ENCODE data around the gene KHDC3L.
"Not testable (repeated sequence)": the region's sequence is repeated elsewhere in the genome, so short reads cannot be mapped to it uniquely, and the experiment has no call there.

The KHDC3L gene

GRCh38 chr6:73369563-73369962, 7.1 kb downstream of the KHDC3L start, which contains the start of gene OOEP:
Gene OOEP, minus strand, starts transcription at chr6:73369897. Its CDS starts 105 bp downstream, at chr6:73369792.
- no peak for DNase-seq (ENCODE audit: low read depth)

DNA sequence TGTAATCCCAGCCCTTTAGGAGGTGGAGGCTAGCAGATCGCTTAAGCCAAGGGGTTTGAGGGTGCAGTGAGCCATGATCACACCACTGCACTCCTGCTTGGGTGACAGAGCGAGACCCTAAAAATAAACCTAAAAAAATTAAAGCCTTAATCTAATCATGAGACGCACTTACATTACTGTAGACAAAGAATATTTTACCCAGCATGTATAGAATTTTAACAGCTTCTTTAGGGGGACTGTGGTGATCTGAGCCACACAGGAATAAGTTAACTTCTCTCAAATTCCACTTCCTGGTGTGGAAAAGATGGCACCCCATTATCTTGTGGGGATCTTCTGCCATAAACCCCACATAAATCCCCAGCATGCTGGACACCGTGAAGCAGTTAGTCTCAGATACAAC, 9.5 kb downstream of the KHDC3L start:
- DNase-seq (ENCODE audit: low read depth): no peak

- DNase-seq (ENCODE audit: low read depth): no peak
These were observed 10.1 kb downstream of the KHDC3L start for GRCh38 chr6:73372516-73372915.

- DNase-seq (ENCODE audit: low read depth): no peak
These were observed 12.8 kb downstream of the KHDC3L start for GRCh38 chr6:73375216-73375615.

- no peak for DNase-seq (ENCODE audit: low read depth)
These were observed 14.8 kb downstream of the KHDC3L start for GRCh38 chr6:73377225-73377624.

GRCh38 chr6:73381531-73381930, 19.1 kb downstream of the KHDC3L start:
- DNase-seq (ENCODE audit: low read depth): not testable (repeated sequence)

DNA sequence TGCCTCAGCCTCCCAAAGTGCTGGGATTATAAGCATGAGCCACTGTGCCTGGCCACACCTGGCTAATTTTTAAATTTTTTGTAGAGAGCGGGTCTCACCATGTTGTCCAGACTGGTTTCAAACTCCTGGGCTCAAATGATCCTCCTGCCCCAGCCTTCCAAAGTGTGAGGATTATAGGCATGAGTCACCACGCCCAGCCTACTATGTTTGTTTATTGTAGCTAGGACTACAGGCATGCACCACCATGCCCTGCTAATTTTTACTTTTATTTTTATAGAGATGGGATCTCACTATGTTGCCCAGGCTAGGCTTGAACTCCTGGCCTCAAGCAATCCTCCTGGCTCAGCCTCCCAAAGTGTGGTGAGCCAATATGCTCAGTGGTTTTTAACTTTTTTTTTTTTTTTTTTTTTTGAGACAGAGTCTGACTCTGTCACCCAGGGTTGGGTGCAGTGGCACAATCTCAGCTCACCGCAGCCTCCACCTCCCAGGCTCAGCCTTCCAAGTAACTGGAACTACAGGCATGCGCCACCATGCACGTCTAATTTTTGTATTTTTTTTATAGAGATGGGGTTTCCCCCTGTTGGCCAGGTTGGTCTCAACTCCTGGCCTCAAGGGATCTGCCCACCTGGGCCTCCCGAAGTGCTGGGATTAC, 20.1 kb downstream of the KHDC3L start:
- DNase-seq (ENCODE audit: low read depth): no peak

DNA sequence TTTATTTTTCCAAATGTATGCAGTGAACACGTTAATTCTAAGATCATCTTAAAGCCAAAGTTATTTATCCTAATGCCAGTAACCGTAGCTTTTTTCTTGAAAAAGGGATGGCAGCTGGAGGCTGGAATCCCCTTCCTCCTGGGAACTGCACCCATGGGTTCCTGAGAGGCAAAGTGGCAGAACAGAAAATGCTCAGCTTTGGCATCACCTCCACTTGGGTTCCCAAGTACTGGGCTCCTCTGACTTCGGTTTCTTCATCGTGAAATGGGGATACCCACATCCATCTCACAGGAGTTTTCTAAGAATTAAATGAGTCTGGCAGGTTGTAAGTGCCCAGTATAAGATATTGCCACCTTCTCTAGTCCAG, 26.0 kb downstream of the KHDC3L start:
- no peak for DNase-seq (ENCODE audit: low read depth)

DNA sequence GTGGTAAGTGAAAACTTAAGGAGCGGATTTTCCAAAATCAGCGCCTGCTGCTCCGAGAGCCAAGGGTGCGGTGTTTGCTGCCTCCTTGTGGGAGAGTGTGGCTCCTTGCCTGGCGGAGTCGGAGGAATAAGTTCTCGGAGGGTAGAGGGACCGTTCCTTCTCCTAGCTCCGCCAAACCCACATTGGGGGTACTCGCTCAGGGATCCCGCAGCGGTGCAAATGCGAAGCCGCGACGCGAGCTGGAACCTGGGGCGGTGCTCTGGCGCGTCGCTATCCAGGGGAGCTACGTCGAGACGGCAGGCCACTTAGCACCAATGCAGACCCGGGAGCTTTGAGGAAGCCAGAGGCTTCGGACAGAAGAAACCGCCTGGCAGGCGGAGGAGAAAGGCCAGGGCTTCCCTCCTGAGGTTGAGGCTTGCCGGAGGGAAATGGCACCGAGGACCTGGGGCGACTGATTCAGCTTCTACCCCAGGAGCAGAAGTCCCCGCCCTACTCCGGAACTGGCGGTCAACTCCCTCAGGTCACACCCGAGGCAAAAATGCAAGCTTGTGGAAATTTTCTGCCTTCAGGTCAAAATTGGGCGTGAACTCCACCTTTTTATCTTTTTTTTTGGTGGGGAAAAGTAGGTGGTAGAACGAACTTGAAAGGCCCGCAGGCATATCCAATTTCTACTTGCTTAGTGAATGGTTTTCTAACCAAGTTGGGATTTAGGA, 26.5 kb downstream of the KHDC3L start:
- peak; percentile 8 for DNase-seq (ENCODE audit: low read depth)

GRCh38 chr6:73389854-73390253, 27.4 kb downstream of the KHDC3L start:
- no peak for DNase-seq (ENCODE audit: low read depth)

DNA sequence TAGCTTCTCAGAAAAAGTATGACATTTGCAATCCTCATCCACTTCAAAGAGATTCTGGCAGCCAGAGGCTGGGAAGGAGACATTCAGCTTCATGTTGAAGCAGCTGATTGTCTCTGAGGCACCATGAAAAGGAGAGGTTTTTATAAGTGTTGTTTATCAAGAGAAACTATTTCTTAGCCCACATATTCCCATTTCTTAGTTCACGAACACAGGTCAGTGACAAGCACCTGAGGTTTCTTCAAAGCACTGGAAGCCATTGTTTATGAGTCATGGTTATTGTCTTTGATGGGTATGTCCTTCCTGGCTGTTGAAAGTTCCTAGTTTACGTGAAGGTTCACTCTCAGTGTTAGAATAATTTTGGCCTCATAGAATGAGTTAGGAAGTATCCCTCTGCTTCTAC, 29.2 kb downstream of the KHDC3L start:
- no peak for DNase-seq (ENCODE audit: low read depth)

GRCh38 chr6:73392188-73392587, 29.7 kb downstream of the KHDC3L start:
- not testable (repeated sequence) for DNase-seq (ENCODE audit: low read depth)

DNA sequence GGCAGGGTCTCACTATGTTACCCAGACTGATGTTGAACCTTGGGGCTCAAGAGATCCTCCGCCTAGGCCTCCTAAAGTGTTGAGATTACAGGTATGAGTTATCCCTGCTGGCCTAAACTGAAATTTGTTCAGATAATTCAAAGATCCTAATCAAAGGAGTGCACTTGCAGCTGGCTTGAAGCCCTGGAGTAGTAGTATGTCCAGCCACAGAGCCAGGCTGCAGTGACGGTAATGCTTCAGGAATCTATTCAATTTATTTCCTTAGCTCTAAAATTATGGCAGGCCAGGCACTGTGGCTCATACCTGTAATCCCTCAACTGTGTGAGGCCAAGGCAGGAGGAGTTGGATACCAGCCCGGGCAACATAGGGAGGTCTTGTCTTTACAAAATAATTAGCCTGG, 30.8 kb downstream of the KHDC3L start:
- no peak for DNase-seq (ENCODE audit: low read depth)

GRCh38 chr6:73394577-73395354, 32.3 kb downstream of the KHDC3L start, which contains the start of gene DDX43:
Gene DDX43, plus strand, starts transcription at chr6:73394828. Its CDS starts 78 bp downstream, at chr6:73394906.
- DNase-seq (ENCODE audit: low read depth): no peak

- no peak for DNase-seq (ENCODE audit: low read depth)
These were observed 33.4 kb downstream of the KHDC3L start for GRCh38 chr6:73395875-73396274.

DNA sequence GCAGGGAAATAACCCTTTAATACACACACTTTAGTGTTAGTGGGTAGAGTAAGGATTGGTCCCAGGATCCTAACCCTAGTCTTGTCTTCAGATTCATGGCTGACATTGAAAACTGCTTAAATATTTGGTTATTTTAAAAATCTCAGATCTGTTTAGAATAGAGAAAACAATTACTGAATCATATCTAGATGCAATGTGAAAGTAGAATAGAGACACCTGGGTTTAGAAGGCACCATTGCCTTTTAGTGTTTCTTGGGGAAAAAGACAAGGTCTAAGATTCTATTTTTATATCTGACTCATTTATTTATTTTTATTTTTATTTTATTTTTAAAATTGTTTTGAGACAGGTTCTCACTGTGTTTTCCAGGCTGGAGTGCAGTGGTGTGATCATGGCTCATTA, 38.2 kb downstream of the KHDC3L start:
- no peak for DNase-seq (ENCODE audit: low read depth)

DNA sequence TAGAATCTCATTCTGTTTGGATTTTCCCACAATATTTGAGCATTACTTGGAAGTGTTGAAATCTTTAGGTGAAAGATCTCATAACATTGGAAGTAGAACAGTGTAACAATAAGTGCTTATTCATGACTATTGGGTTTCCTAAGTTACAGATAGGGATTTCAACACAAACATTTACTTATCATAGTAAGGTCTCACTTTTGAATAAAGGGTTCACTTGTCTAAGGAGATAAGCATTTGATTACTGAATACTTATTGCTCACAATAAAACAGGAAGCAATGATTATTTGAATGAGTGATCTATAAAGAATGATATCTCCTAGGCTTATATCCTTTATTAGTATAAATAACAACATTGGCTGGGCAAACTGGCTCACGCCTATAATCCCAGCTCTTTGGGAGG, 46.9 kb downstream of the KHDC3L start:
- no peak for DNase-seq (ENCODE audit: low read depth)

GRCh38 chr6:73413102-73413501, 50.6 kb downstream of the KHDC3L start:
- DNase-seq (ENCODE audit: low read depth): no peak
